Left hindlimb (tissue), 1 donor: ENCODE measurements around the gene ARG1.

Experiments used
- DNase-seq: peaks from one replicate; pipeline ENCODE4 v3.0.0-alpha.2; 2018

The ARG1 gene

GRCh38 chr6:131587909-131588308 lies 14.9 kb downstream of the ARG1 start:
- DNase-seq, result no peak

- no peak for DNase-seq
Measured at GRCh38 chr6:131588643-131589042, 15.6 kb downstream of the ARG1 start.

GRCh38 chr6:131592935-131593334 lies 19.9 kb downstream of the ARG1 start:
- no peak for DNase-seq

- no peak for DNase-seq
Measured at GRCh38 chr6:131594074-131594473, 21.0 kb downstream of the ARG1 start.

GRCh38 chr6:131597446-131597845 lies 24.4 kb downstream of the ARG1 start:
- DNase-seq, result no peak

DNA sequence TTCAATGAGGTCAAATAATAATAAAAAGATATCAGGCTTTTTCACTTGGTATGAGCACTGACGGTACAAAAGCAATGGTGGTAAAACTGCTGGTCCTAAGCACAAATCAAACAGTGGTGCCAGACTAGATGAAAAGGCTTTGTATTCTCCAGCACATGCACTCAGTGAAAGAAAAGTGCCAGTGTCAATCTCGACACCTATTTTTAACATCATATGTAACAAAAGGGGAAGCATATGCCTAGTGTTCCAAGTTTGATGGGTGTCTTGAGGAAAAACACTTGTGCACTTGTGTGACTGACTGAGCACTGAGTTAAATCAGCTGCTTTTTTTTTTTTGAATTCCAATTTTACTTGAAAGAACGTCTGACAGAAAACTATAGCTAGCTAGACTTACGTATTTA lies 27.7 kb downstream of the ARG1 start:
- DNase-seq, result no peak

GRCh38 chr6:131602781-131603312 lies 29.8 kb downstream of the ARG1 start:
- DNase-seq, result no peak

GRCh38 chr6:131613296-131613925 lies 40.4 kb downstream of the ARG1 start:
- DNase-seq, result no peak

DNA sequence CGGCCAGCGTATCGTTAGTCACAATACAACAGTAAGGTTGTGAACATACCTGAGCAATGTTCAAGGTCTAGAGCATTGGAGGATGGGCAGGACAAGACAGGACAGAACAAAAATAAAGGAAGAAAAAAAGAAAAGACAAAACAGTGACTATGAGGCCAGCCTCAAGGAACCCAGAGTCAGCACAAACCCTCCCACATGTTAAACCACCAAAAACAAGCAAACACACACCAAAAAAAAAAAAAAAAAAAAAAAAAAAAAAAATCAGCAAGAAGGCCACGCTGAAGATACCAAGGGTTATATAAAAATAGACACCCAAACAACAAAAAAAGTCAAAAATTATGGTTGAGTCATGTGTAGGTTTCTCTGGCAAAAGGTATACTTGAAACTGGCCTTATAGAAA lies 42.2 kb downstream of the ARG1 start:
- DNase-seq, result no peak

DNA sequence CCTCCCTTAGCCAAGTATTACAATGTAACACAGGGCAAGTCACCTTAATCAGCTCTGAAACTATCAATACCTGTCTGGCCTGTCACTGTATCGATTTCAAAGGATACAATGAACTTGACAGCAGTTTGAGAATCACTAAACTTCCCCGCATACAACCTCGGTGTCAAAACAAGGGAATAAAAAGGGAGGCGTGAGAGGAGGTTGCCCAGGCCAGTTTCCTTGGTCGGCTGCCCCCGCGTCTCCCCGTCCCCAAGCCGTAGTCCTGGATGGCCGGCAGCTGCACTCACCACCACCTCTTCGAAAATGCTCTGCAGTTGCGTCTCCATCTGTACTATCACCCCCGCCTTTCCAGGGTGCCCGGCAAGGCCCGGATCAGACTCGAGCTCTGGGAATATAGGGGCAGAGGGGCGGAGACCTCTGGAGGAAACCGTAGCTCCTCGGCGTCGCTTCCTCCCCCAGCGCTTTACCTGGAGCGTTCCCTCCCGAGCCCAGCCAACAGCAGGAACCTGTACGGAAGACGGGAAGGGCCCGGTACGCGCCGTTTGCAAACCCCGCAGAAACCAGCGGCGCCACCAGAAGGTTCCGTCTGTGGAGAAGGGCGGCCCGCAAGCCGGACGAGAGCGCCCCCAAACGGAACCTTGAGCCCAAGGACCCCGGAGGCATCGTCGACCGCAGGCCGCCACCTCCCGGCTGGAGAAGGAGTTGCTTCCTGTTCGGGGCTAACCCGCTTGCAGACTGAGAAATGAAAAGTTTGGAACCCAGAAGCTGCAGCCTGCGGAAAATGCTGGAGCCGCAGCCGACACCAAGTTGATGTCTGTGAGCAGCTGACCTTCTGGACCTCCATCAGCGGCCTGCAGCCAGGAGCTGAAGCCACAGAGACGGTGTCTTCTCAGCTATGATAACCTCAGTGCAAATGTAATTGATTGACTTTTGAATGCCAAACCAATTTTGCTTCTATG lies 55.0 kb downstream of the ARG1 start, which contains the start of gene MED23:
Gene MED23 (minus strand): TSS at position 519 of the 959 bp plus-strand sequence. CDS start 193 bp downstream, at position 326.
- DNase-seq, result peak; percentile 96

DNA sequence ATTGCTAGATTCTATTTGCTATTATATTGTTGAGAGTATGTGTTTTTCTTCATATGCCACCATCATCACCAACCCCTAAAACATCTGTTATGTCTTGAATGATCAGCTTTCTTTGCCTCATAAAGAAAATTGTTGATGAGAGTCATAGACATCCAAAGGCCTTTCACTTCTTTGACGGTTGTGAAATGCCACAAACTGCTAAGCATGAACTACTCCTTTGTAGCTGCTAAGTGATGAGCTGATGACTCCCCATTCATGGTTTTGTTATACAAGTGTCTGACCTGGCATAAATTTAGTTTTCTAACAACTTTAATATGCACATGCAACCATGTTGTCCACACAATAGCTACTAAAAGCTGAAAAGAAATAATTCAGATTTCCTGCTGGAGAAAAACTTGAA lies 55.7 kb downstream of the ARG1 start:
- no peak for DNase-seq

DNA sequence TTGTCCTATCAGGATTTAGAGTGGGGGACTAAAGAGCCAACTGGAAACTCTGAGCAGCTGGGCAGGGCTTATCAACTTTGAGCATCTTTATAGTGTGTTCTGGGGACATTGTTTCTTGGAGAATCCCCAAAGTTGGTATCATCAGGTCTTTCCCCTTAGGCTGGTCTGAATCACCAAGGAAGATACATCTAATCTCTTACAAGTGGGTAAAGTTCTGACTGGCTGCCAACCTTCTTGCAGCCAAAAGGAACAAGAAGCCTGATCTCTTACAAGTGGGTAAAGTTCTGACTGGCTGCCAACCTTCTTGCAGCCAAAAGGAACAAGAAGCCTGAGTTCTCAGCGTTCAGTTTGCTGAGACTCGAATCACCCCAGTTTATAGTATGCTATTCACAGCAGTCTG lies 56.6 kb downstream of the ARG1 start:
- no peak for DNase-seq

GRCh38 chr6:131631625-131632289 lies 58.7 kb downstream of the ARG1 start:
- no peak for DNase-seq
